Osteoblast (primary cell): Measurements from ENCODE around the gene MYOCOS. TPM values are rescaled to one million over a fixed set of nuclear protein-coding genes. Genes with fewer than 3 reads are reported as not detected.
A peak's percentile ranks its signal among the peaks of the same experiment; 100 is the strongest.

Source experiments
- DNase-seq: peaks from one replicate; pipeline ENCODE4 v3.0.0; 2011; ENCODE audit warnings: low spot score, mixed read lengths; ENCODE audit not compliant: insufficient read length; ENCODE audit errors: missing footprints
- H2AFZ ChIP-seq: 2 replicates; pipeline ENCODE4 v1.6.0; 2011; ENCODE audit warnings: mild to moderate bottlenecking, low read length
- H3K27ac ChIP-seq: 2 replicates; pipeline ENCODE4 v1.5.1; 2011; ENCODE audit warnings: mild to moderate bottlenecking, low read depth, low read length, moderate library complexity
- H3K27me3 ChIP-seq: 2 replicates; pipeline ENCODE4 v1.6.0; 2012; ENCODE audit warnings: mild to moderate bottlenecking, control low read depth, inconsistent platforms, low read length, moderate library complexity; ENCODE audit not compliant: insufficient read depth
- H3K36me3 ChIP-seq: 2 replicates; pipeline ENCODE4 v1.5.1; 2011; ENCODE audit warnings: mild to moderate bottlenecking, low read length, control low read depth, moderate library complexity; ENCODE audit not compliant: insufficient read depth
- H3K4me1 ChIP-seq: 2 replicates; pipeline ENCODE4 v1.5.1; 2011; ENCODE audit warnings: mild to moderate bottlenecking, low read length, control low read depth, moderate library complexity; ENCODE audit not compliant: insufficient read depth
- H3K4me2 ChIP-seq: 2 replicates; pipeline ENCODE4 v1.6.0; 2011; ENCODE audit warnings: mild to moderate bottlenecking, low read length; ENCODE audit not compliant: insufficient read depth
- H3K4me3 ChIP-seq: fragments of 200-600 bp; sonication (generic); 3 replicates; pipeline ENCODE4 v1.5.1; 2012; ENCODE audit warnings: mild to moderate bottlenecking, low read length, inconsistent platforms; ENCODE audit not compliant: insufficient read depth
- H3K79me2 ChIP-seq: 2 replicates; pipeline ENCODE4 v1.6.0; 2012; ENCODE audit warnings: mild to moderate bottlenecking, low read length, control low read depth, inconsistent platforms; ENCODE audit not compliant: insufficient read depth
- H3K9me3 ChIP-seq: 2 replicates; pipeline ENCODE4 v1.5.1; 2011; ENCODE audit warnings: low read depth, low read length, control low read depth
- H4K20me1 ChIP-seq: 2 replicates; pipeline ENCODE4 v1.6.0; 2012; ENCODE audit warnings: mild to moderate bottlenecking, low read length, control low read depth; ENCODE audit not compliant: insufficient read depth
- total RNA-seq: library from RNA; depleted of rRNA; stranded (reverse); fragments of >200 nt; gene quantifications from 2 replicates; pipeline ENCODE4 v1.2.3, GENCODE V29; 2012
- TF ChIP-seq, protein P1 (sequence below): IDR thresholded peaks from 2 replicates; pipeline ENCODE4 v1.5.1; 2011; ENCODE audit warnings: mild to moderate bottlenecking, low read depth, low read length, moderate library complexity; ENCODE audit errors: extremely low read depth

The MYOCOS gene
- total RNA-seq, 1 donor, result under 0.01 TPM

GRCh38 chr1:171616586-171616985 is 5.5 kb upstream of the MYOCOS start:
- H3K79me2 ChIP-seq, result no peaks in the 10 kb centered on the region

DNA sequence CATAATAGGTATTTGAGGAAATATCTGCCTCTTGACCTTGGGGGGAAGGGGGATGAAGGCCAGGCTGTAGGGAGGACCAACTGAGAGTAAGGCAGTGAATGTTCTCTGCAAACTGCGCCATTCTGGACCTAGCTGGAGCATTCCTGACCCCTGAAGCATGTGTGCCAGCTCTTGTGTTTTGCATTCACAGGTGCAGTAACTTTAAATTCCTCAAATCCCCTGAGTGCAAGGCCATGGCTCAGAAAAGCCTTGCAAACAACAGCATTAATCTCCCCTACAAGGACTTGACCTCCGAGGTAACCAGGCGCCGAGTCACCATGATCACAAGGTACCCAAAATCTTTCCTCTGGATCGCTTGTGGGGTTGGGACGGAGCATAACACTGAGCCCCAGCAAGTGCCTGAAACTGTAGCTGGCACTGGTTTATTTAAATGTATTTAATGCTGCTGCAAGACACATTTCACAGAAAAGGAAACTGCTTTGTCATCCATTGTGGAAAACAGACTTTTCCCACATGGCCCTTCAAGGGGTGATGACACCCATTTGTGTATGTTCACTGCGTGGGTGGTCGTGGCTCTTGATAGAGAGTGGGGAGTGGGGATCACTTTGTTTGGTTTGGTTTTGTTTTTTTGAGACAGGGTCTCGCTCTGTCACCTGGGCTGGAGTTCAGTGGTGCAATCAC is 1.7 kb downstream of the MYOCOS start:
- Histone ChIP-seq H3K9me3 (no peaks in the 10 kb centered on the region), H3K79me2 (no peaks in the 10 kb centered on the region), H4K20me1 (no peaks in the 10 kb centered on the region), H3K4me1 (no peaks in the 10 kb centered on the region), H3K36me3 (no peaks in the 10 kb centered on the region), H3K27me3 (peaks cover 7% of the 10 kb centered on the region), H2AFZ (no peak overlapping the region), H3K4me3 (no peak overlapping the region), H3K4me2 (no peak overlapping the region), H3K27ac (no peak overlapping the region)
- DNase-seq, result peak; percentile 50
- TF ChIP-seq, protein P1, sequence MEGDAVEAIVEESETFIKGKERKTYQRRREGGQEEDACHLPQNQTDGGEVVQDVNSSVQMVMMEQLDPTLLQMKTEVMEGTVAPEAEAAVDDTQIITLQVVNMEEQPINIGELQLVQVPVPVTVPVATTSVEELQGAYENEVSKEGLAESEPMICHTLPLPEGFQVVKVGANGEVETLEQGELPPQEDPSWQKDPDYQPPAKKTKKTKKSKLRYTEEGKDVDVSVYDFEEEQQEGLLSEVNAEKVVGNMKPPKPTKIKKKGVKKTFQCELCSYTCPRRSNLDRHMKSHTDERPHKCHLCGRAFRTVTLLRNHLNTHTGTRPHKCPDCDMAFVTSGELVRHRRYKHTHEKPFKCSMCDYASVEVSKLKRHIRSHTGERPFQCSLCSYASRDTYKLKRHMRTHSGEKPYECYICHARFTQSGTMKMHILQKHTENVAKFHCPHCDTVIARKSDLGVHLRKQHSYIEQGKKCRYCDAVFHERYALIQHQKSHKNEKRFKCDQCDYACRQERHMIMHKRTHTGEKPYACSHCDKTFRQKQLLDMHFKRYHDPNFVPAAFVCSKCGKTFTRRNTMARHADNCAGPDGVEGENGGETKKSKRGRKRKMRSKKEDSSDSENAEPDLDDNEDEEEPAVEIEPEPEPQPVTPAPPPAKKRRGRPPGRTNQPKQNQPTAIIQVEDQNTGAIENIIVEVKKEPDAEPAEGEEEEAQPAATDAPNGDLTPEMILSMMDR, result no peak

More at GRCh38 chr1:171616586-171616985, 5.5 kb upstream of the MYOCOS start:
- Histone ChIP-seq H3K4me1 (no peaks in the 10 kb centered on the region), H3K4me3 (no peak overlapping the region), H3K36me3 (no peaks in the 10 kb centered on the region), H4K20me1 (no peaks in the 10 kb centered on the region), H2AFZ (no peak overlapping the region), H3K4me2 (no peak overlapping the region), H3K27ac (no peak overlapping the region), H3K9me3 (no peaks in the 10 kb centered on the region), H3K27me3 (peaks cover 5% of the 10 kb centered on the region)
- TF ChIP-seq, protein P1, result no peak
- no peak for DNase-seq

- Histone ChIP-seq H3K4me3 (no peak overlapping the region), H3K9me3 (no peaks in the 10 kb centered on the region), H3K79me2 (no peaks in the 10 kb centered on the region), H3K27ac (no peak overlapping the region), H3K36me3 (no peaks in the 10 kb centered on the region), H4K20me1 (no peaks in the 10 kb centered on the region), H2AFZ (no peak overlapping the region), H3K4me2 (no peak overlapping the region), H3K4me1 (no peaks in the 10 kb centered on the region), H3K27me3 (peaks cover 3% of the 10 kb centered on the region)
- DNase-seq, result no peak
- TF ChIP-seq, protein P1, result no peak
Observed at GRCh38 chr1:171625225-171625624, 3.2 kb downstream of the MYOCOS start.

DNA sequence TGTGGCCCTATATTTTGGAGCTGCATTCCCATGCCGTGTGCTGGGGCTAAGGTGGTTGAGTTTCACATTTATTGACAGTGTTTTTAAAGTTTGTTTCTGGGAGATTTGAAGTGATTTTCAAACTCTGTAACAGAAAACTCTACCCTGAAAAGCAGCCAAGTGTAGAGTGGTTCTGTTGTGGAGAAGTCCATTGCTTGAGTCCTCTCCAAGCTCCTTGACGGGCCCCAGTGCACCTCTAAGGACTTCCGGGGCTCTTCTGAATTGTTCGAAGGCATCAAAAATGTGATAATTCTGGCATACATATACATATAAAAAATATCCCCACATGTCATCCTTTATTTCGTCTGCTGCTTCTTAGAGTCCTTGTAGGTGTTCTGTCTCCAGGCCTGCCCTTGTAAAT is 5.0 kb downstream of the MYOCOS start:
- no peak overlapping the region for H3K27ac ChIP-seq
- H3K27me3 ChIP-seq, result peaks cover 3% of the 10 kb centered on the region
- TF ChIP-seq, protein P1, result no peak
- no peaks in the 10 kb centered on the region for H3K9me3 ChIP-seq
- no peak for DNase-seq
- H3K4me3 ChIP-seq, result no peak overlapping the region
- H2AFZ ChIP-seq, result no peak overlapping the region
- H4K20me1 ChIP-seq, result no peaks in the 10 kb centered on the region
- no peaks in the 10 kb centered on the region for H3K36me3 ChIP-seq
- no peak overlapping the region for H3K4me2 ChIP-seq
- no peaks in the 10 kb centered on the region for H3K79me2 ChIP-seq
- H3K4me1 ChIP-seq, result no peaks in the 10 kb centered on the region
